ENCODE results near the gene PCDHA9.
"Not testable (repeated sequence)": the region's sequence is repeated elsewhere in the genome, so short reads cannot be mapped to it uniquely, and the experiment has no call there.

The PCDHA9 gene

GRCh38 chr5:140842798-140843733 is 5.1 kb upstream of the PCDHA9 start:
- Histone ChIP-seq H3K9ac (ENCODE audit: low read depth, low read length) (no peak overlapping the region), H3K36me3 (ENCODE audit: control insufficient read depth, insufficient read depth, low read length) (no peaks in the 10 kb centered on the region), H3K4me1 (ENCODE audit: control insufficient read depth, insufficient read depth, low read length) (no peaks in the 10 kb centered on the region), H3K9me3 (ENCODE audit: control insufficient read depth, insufficient read depth, low read length) (no peaks in the 10 kb centered on the region), H3K4me3 (ENCODE audit: low read depth, low read length) (no peak overlapping the region), H3K27me3 (ENCODE audit: control insufficient read depth, insufficient read depth, low read length) (no peaks in the 10 kb centered on the region)

GRCh38 chr5:140849831-140850634 is 1.9 kb downstream of the PCDHA9 start:
- H3K36me3 ChIP-seq (ENCODE audit: control insufficient read depth, insufficient read depth, low read length); H3K27me3 ChIP-seq (ENCODE audit: control insufficient read depth, insufficient read depth, low read length); H3K9me3 ChIP-seq (ENCODE audit: control insufficient read depth, insufficient read depth, low read length); H3K4me1 ChIP-seq (ENCODE audit: control insufficient read depth, insufficient read depth, low read length); H3K9ac ChIP-seq (ENCODE audit: low read depth, low read length); H3K4me3 ChIP-seq (ENCODE audit: low read depth, low read length): not testable (repeated sequence)

- Histone ChIP-seq H3K27me3 (ENCODE audit: control insufficient read depth, insufficient read depth, low read length) (no peaks in the 10 kb centered on the region), H3K4me3 (ENCODE audit: low read depth, low read length) (peak within 1 kb of the TSS; percentile 92), H3K9ac (ENCODE audit: low read depth, low read length) (peak within 1 kb of the TSS; percentile 57), H3K9me3 (ENCODE audit: control insufficient read depth, insufficient read depth, low read length) (no peaks in the 10 kb centered on the region), H3K36me3 (ENCODE audit: control insufficient read depth, insufficient read depth, low read length) (peaks cover 4% of the 10 kb centered on the region), H3K4me1 (ENCODE audit: control insufficient read depth, insufficient read depth, low read length) (no peaks in the 10 kb centered on the region)
Observed at GRCh38 chr5:140855772-140856674, 7.8 kb downstream of the PCDHA9 start, which contains the start of gene PCDHA10. PCDHA10 (plus strand) TSS chr5:140855897; CDS start chr5:140856049, 152 bp downstream.

- Histone ChIP-seq H3K4me3 (ENCODE audit: low read depth, low read length) (no peak overlapping the region), H3K4me1 (ENCODE audit: control insufficient read depth, insufficient read depth, low read length) (no peaks in the 10 kb centered on the region), H3K9me3 (ENCODE audit: control insufficient read depth, insufficient read depth, low read length) (no peaks in the 10 kb centered on the region), H3K9ac (ENCODE audit: low read depth, low read length) (no peak overlapping the region), H3K36me3 (ENCODE audit: control insufficient read depth, insufficient read depth, low read length) (peaks cover 4% of the 10 kb centered on the region), H3K27me3 (ENCODE audit: control insufficient read depth, insufficient read depth, low read length) (no peaks in the 10 kb centered on the region)
Observed at GRCh38 chr5:140857177-140857986, 9.2 kb downstream of the PCDHA9 start.

- no peaks in the 10 kb centered on the region for H3K4me1 ChIP-seq (ENCODE audit: control insufficient read depth, insufficient read depth, low read length)
- no peak overlapping the region for H3K9ac ChIP-seq (ENCODE audit: low read depth, low read length)
- no peaks in the 10 kb centered on the region for H3K9me3 ChIP-seq (ENCODE audit: control insufficient read depth, insufficient read depth, low read length)
- H3K27me3 ChIP-seq (ENCODE audit: control insufficient read depth, insufficient read depth, low read length): no peaks in the 10 kb centered on the region
- peaks cover 8% of the 10 kb centered on the region for H3K36me3 ChIP-seq (ENCODE audit: control insufficient read depth, insufficient read depth, low read length)
- H3K4me3 ChIP-seq (ENCODE audit: low read depth, low read length): peak overlapping the region; percentile 13
Observed at GRCh38 chr5:140857987-140858240, 9.7 kb downstream of the PCDHA9 start.

- H3K9ac ChIP-seq (ENCODE audit: low read depth, low read length): no peak overlapping the region
- no peak overlapping the region for H3K4me3 ChIP-seq (ENCODE audit: low read depth, low read length)
- peaks cover 10% of the 10 kb centered on the region for H3K36me3 ChIP-seq (ENCODE audit: control insufficient read depth, insufficient read depth, low read length)
- no peaks in the 10 kb centered on the region for H3K4me1 ChIP-seq (ENCODE audit: control insufficient read depth, insufficient read depth, low read length)
- no peaks in the 10 kb centered on the region for H3K9me3 ChIP-seq (ENCODE audit: control insufficient read depth, insufficient read depth, low read length)
- no peaks in the 10 kb centered on the region for H3K27me3 ChIP-seq (ENCODE audit: control insufficient read depth, insufficient read depth, low read length)
Observed at GRCh38 chr5:140862441-140863295, 14.5 kb downstream of the PCDHA9 start.

GRCh38 chr5:140868721-140869554 is 20.8 kb downstream of the PCDHA9 start, which contains the start of gene PCDHA11:
PCDHA11 (plus strand) TSS chr5:140868957; CDS start chr5:140869104, 147 bp downstream.
- Histone ChIP-seq H3K9ac (ENCODE audit: low read depth, low read length) (peak within 1 kb of the TSS; percentile 0), H3K36me3 (ENCODE audit: control insufficient read depth, insufficient read depth, low read length) (no peaks in the 10 kb centered on the region), H3K4me1 (ENCODE audit: control insufficient read depth, insufficient read depth, low read length) (no peaks in the 10 kb centered on the region), H3K4me3 (ENCODE audit: low read depth, low read length) (peak within 1 kb of the TSS; percentile 45), H3K27me3 (ENCODE audit: control insufficient read depth, insufficient read depth, low read length) (no peaks in the 10 kb centered on the region), H3K9me3 (ENCODE audit: control insufficient read depth, insufficient read depth, low read length) (no peaks in the 10 kb centered on the region)

- Histone ChIP-seq H3K36me3 (ENCODE audit: control insufficient read depth, insufficient read depth, low read length) (no peaks in the 10 kb centered on the region), H3K9me3 (ENCODE audit: control insufficient read depth, insufficient read depth, low read length) (no peaks in the 10 kb centered on the region), H3K9ac (ENCODE audit: low read depth, low read length) (no peak overlapping the region), H3K4me3 (ENCODE audit: low read depth, low read length) (peak overlapping the region; percentile 45), H3K4me1 (ENCODE audit: control insufficient read depth, insufficient read depth, low read length) (peaks cover 3% of the 10 kb centered on the region), H3K27me3 (ENCODE audit: control insufficient read depth, insufficient read depth, low read length) (no peaks in the 10 kb centered on the region)
Observed at GRCh38 chr5:140869555-140869886, 21.3 kb downstream of the PCDHA9 start.

GRCh38 chr5:140870221-140871201 is 22.3 kb downstream of the PCDHA9 start:
- Histone ChIP-seq H3K9me3 (ENCODE audit: control insufficient read depth, insufficient read depth, low read length) (no peaks in the 10 kb centered on the region), H3K4me3 (ENCODE audit: low read depth, low read length) (no peak overlapping the region), H3K27me3 (ENCODE audit: control insufficient read depth, insufficient read depth, low read length) (no peaks in the 10 kb centered on the region), H3K9ac (ENCODE audit: low read depth, low read length) (no peak overlapping the region), H3K36me3 (ENCODE audit: control insufficient read depth, insufficient read depth, low read length) (no peaks in the 10 kb centered on the region), H3K4me1 (ENCODE audit: control insufficient read depth, insufficient read depth, low read length) (peaks cover 3% of the 10 kb centered on the region)
